B cell (primary cell): ENCODE results near the gene DPCD.

ENCODE experiments used
- CTCF ChIP-seq: fragments of 200-600 bp; IDR thresholded peaks from one replicate; pipeline ENCODE4 v1.8.0; 2022; ENCODE audit warnings: antibody characterized with exemption, mild to moderate bottlenecking
- EZH2 ChIP-seq: IDR thresholded peaks from 2 replicates; pipeline ENCODE4 v1.6.1; 2012; ENCODE audit warnings: borderline replicate concordance, low read depth, mild to moderate bottlenecking, moderate library complexity, low read length; ENCODE audit not compliant: insufficient read depth, poor library complexity, severe bottlenecking

- no peak for TF ChIP-seq CTCF
- no peak for TF ChIP-seq EZH2
Observed at GRCh38 chr10:101575580-101576210, 12.4 kb upstream of the DPCD start.
